HL-60 (cell line): Measurements from ENCODE around the gene ABCA7.

Experiments used
- CTCF ChIP-seq: IDR thresholded peaks from one replicate; pipeline ENCODE4 v1.5.1; 2011; ENCODE audit warnings: low read length, control low read depth, inconsistent platforms; ENCODE audit not compliant: insufficient read depth
- POLR2AphosphoS5 ChIP-seq: IDR thresholded peaks from 2 replicates; pipeline ENCODE4 v1.6.1; 2012; ENCODE audit warnings: low read depth
- SPI1 ChIP-seq: IDR thresholded peaks from 2 replicates; pipeline ENCODE4 v1.6.1; 2012; ENCODE audit warnings: low read depth, mild to moderate bottlenecking, borderline replicate concordance

GRCh38 chr19:1047696-1048147, 7.8 kb downstream of the ABCA7 start:
- TF ChIP-seq CTCF = no peak
- no peak for TF ChIP-seq SPI1
- no peak for TF ChIP-seq POLR2AphosphoS5
